Measurements from ENCODE around the gene TDRD6.

TDRD6 gene

GRCh38 chr6:46651006-46651405 lies 36.7 kb upstream of the TDRD6 start:
- TF ChIP-seq ZFX (IDR thresholded peaks at IDR 0.05) (no peak), CTCF (conservative IDR thresholded peaks at IDR 0.05) (no peak)
- no peak overlapping the region for H3K27ac ChIP-seq

- TF ChIP-seq ZFX (IDR thresholded peaks at IDR 0.05) (no peak), CTCF (conservative IDR thresholded peaks at IDR 0.05) (no peak)
- peak overlapping the region; percentile 60; the same call in 1 of the 2 replicates for H3K27ac ChIP-seq
These were observed 35.9 kb upstream of the TDRD6 start for GRCh38 chr6:46651816-46652215.

- no peak for TF ChIP-seq CTCF (conservative IDR thresholded peaks at IDR 0.05)
- no peak for TF ChIP-seq ZFX (IDR thresholded peaks at IDR 0.05)
- peak overlapping the region; percentile 60 for H3K27ac ChIP-seq
These were observed 35.5 kb upstream of the TDRD6 start for GRCh38 chr6:46652232-46652602.

GRCh38 chr6:46652603-46653438 lies 34.9 kb upstream of the TDRD6 start, which contains the start of the genes CYP39A1 and SLC25A27:
CYP39A1 (minus strand) TSS chr6:46652818; CDS start chr6:46652582, 236 bp downstream.
SLC25A27 (plus strand) TSS chr6:46652975; CDS start chr6:46653193, 218 bp downstream.
- TF ChIP-seq ZFX (IDR thresholded peaks at IDR 0.05) (peak; percentile 78), CTCF (conservative IDR thresholded peaks at IDR 0.05) (no peak)
- H3K27ac ChIP-seq = peak within 1 kb of the TSS; percentile 60

- H3K27ac ChIP-seq = peak overlapping the region; percentile 60
- TF ChIP-seq CTCF (conservative IDR thresholded peaks at IDR 0.05) = no peak
- TF ChIP-seq ZFX (IDR thresholded peaks at IDR 0.05) = peak; percentile 38; the same call in 1 of the 2 replicates
These were observed 34.1 kb upstream of the TDRD6 start for GRCh38 chr6:46653439-46654195.

GRCh38 chr6:46655803-46656202 lies 31.9 kb upstream of the TDRD6 start:
- H3K27ac ChIP-seq = no peak overlapping the region
- TF ChIP-seq ZFX (IDR thresholded peaks at IDR 0.05) (no peak), CTCF (conservative IDR thresholded peaks at IDR 0.05) (peak; percentile 53)

GRCh38 chr6:46657642-46658041 lies 30.0 kb upstream of the TDRD6 start:
- no peak overlapping the region for H3K27ac ChIP-seq

More at GRCh38 chr6:46657642-46658041, 30.0 kb upstream of the TDRD6 start:
- no peak for TF ChIP-seq ZFX (IDR thresholded peaks at IDR 0.05)
- no peak for TF ChIP-seq CTCF (conservative IDR thresholded peaks at IDR 0.05)
